WTC11 (cell line): ENCODE results near the gene ZDHHC22.

Experiments used
- TCF7 ChIP-seq: sonication (generic); formaldehyde crosslinking; IDR thresholded peaks from 2 replicates; pipeline ENCODE4 v1.8.0; 2022; ENCODE audit warnings: mild to moderate bottlenecking, low read depth, missing genetic modification reagents, moderate library complexity
- ZNF121 ChIP-seq: sonication (generic); formaldehyde crosslinking; IDR thresholded peaks from 2 replicates; pipeline ENCODE4 v1.8.0; 2023; ENCODE audit warnings: missing genetic modification reagents
- TF ChIP-seq, protein P1 (sequence below): fragments of 200-600 bp; IDR thresholded peaks from 2 replicates; pipeline ENCODE4 v1.8.0; 2022; ENCODE audit warnings: antibody characterized with exemption
- TF ChIP-seq, protein P2 (sequence below): sonication (generic); formaldehyde crosslinking; IDR thresholded peaks from 2 replicates; pipeline ENCODE4 v1.8.1; 2022; ENCODE audit warnings: low read depth, missing genetic modification reagents, borderline replicate concordance

- TF ChIP-seq, protein P1, sequence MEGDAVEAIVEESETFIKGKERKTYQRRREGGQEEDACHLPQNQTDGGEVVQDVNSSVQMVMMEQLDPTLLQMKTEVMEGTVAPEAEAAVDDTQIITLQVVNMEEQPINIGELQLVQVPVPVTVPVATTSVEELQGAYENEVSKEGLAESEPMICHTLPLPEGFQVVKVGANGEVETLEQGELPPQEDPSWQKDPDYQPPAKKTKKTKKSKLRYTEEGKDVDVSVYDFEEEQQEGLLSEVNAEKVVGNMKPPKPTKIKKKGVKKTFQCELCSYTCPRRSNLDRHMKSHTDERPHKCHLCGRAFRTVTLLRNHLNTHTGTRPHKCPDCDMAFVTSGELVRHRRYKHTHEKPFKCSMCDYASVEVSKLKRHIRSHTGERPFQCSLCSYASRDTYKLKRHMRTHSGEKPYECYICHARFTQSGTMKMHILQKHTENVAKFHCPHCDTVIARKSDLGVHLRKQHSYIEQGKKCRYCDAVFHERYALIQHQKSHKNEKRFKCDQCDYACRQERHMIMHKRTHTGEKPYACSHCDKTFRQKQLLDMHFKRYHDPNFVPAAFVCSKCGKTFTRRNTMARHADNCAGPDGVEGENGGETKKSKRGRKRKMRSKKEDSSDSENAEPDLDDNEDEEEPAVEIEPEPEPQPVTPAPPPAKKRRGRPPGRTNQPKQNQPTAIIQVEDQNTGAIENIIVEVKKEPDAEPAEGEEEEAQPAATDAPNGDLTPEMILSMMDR, result no peak
- TF ChIP-seq ZNF121 (CRISPR knock-in tag) (no peak), TCF7 (CRISPR knock-in tag) (no peak)
- TF ChIP-seq, protein P2, sequence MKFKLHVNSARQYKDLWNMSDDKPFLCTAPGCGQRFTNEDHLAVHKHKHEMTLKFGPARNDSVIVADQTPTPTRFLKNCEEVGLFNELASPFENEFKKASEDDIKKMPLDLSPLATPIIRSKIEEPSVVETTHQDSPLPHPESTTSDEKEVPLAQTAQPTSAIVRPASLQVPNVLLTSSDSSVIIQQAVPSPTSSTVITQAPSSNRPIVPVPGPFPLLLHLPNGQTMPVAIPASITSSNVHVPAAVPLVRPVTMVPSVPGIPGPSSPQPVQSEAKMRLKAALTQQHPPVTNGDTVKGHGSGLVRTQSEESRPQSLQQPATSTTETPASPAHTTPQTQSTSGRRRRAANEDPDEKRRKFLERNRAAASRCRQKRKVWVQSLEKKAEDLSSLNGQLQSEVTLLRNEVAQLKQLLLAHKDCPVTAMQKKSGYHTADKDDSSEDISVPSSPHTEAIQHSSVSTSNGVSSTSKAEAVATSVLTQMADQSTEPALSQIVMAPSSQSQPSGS (CRISPR knock-in tag), result no peak
These were observed 43.0 kb upstream of the ZDHHC22 start for GRCh38 chr14:77184396-77185092.
